Muscle of back (tissue), 11 donors: ENCODE measurements around the gene SDHB. TPM values are rescaled to one million over a fixed set of nuclear protein-coding genes. Genes with fewer than 3 reads are reported as not detected.

Experiments
- DNase-seq, 3 donors: peaks; one replicate each; pipeline versions ENCODE4 v3.0.0 to v3.0.0-alpha.2; 2013
- polyA plus RNA-seq, 10 donors: library from polyadenylated mRNA; unstranded; fragments of 120-200 nt; gene quantifications; one replicate each; pipeline ENCODE4 v1.2.1, GENCODE V29; 2013; ENCODE audit not compliant: insufficient read length in 10 of 10

The SDHB gene
- polyA plus RNA-seq, 10 donors, result 84.0 to 146 (median 122) TPM

DNA sequence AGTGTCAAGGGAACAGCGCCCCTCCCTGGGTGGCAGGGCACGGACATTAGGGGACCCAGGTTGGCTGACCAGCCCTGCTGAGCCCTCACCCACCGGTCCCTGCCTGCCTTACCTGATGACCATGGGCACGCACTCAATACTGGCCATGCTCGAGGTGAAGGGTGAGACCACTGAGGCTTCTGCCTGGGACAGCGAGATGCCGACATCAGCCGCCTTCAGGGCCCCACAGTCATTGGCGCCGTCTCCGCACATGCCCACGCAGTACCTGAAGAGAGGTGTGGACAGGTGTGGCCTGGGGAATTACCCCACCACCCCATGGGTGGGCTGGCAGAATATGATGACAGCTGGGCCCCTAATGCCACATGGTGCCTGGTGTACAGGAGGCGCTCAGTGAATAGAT lies 65.6 kb downstream of the SDHB start:
- no peak for DNase-seq

DNA sequence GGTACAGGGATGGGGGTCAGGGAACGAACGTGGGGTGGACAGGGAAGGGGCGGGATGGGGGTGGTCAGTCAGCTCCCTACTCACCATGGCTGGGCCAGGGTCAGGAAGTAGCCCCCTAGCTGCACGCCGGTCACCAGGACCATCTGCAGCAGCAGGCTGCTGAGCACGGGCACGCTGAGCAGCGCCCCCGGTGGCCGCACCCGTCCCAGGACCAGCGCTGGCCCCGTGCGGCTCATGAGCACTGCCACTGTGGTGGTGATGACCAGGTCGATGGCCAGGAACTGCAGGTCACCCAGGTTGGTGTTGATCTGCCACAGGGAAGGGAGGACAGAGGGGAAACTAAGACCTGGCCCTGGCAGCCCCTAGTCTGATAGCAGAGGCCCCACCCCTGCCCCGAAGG lies 66.9 kb downstream of the SDHB start:
- no peak for DNase-seq

DNA sequence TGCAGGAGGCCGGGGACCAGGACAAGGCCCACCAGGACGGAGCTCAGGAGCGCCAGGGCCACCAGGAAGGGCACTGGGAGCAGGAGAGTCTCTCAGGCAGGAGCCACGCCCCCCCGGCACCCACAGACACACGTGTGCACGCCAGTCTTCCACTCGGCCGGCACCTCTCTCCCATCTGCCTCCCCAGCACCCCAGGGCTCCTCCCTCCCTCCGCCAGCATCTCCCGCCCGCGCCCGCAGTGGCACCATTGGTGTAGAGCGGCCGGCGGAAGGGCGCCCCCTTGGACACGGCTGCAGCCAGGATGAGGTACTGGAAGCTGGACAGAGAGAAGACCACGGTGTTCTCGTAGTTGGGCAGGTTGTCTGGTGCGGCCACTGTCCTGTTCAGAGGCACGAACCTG lies 67.3 kb downstream of the SDHB start:
- DNase-seq, result no peak

- DNase-seq, result no peak
These were observed 67.7 kb downstream of the SDHB start for GRCh38 chr1:16986113-16986512.

DNA sequence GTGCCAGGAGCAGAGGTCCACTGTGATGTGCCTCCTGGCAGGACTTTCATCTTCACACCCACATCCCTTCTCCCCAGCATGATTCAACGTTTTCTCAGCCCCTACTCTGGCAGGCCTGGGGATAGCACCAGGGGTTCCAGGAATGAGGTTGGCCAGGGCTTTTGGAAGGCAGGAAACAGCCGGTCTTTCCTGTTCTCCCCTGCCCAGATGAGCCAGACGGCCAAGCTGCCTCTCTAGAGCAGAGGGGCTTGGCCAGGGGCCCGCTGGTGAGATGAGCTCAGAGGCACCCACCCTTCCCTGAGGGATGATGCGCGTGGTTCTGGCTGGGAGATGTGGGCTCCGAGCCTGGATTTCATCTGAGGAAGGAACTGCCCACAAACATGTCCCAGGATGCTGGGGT lies 69.1 kb downstream of the SDHB start:
- DNase-seq, result peak; percentile 56 to 77 (median 74)

- DNase-seq, result no peak
These were observed 70.2 kb downstream of the SDHB start for GRCh38 chr1:16983649-16984048.

DNA sequence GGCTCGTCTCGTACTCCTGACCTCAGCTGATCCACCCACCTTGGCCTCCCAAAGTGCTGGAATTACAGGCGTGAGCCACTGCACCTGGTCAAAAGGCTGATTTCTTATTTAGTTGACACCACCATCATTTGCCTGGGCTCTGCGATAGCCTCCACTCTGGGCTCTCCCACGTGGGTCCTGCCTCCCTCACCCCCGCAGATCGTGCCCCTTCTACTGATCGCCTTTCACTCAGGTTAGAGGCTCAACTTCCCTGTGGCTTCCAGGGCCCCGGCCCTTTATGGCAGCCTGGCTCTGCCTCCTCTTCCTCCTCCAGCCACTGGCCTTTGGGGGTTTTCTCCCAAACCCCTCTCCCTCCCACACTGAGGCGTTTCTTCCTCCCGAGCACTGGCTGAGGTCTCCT lies 70.9 kb downstream of the SDHB start:
- DNase-seq, result no peak

- peak in 1 of 3 donors; percentile 80 for DNase-seq
These were observed 72.5 kb downstream of the SDHB start for GRCh38 chr1:16981269-16981849.

DNA sequence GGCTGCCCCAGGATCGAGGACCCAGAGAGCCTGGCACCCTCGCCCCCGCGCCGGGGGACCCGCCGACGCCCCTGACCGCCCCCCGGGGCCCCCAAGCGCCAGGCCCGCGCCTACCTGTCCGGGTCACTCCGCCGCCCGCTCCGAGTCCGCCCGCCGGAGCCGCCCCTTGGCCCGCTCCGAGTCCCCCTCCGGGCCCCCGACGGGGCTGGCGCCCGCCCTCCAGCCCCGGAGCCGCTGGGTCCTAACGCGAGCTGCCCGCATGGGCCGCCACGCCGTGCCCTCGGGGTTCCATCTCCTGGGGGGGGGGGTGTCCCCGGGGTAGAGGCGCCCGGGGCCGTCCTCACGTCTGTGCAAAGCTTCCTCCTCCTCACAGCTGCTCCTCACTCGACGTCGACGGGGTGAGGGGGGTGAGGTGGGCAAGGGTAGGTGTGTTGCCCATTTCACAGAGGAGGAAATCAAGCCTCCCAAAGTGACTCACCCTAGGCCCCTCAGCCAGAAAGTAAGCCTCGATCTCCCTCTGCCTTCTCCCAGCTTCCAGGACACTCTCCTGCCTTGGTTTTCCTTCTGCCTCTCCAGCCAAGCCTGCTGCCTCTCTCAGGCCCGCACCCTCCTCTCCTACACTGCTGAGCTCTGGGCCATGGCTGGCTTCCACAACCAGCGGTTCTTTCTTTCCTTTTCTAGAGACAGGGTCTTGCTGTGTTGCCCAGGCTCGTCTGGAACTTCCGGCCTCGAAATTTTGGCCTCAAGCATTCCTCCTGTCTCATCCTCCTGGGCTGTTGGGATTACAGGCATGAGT lies 73.2 kb downstream of the SDHB start, which contains the start of gene MFAP2:
TSS of gene MFAP2 (minus strand) at position 148 of the 796 bp plus-strand sequence. CDS start 2,347 bp downstream, outside the sequence.
- DNase-seq, result peak in 2 of 3 donors; percentile 48 to 77

DNA sequence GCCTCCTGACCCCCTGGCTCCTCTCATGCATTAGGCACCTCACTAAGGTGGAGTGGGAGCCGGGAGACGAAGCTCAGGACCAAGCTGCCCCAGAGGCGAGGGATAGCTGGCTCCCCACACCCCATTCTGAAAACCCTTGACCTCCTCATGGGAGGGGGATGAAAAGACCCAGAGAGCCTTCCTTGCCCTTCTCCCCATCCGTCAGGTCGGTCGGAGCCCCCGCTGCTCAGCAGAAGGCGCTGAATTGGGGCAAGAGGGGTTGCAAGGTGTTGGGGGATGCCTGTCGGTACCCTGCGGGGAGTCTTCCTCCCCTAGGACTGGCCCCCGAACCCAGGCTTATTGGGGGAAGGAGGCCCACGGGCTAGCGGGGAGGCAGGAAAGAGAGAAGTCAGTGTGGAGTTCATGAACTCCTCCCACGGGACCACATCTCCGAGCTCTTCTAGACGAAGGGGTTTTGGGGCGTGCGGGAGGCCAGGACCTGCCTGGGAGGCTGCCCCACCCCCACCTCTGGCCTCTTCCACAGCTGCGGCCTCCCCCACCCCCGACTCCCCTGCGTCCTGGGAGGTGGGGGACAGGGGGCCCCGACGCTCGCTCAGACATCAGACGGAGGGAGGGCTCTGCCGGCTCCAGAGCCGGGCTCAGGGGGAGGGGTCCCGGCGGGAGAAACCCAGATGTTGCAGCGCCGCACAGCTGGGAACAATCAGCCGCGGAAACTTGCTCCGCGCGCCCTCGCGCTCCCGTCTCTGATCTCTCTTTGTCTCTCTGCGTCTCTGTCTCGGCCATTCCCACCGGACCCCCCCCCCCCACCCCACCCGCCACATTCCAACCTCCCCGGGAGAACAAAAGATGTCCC lies 74.1 kb downstream of the SDHB start:
- peak in 2 of 3 donors; percentile 64 to 80 for DNase-seq

DNA sequence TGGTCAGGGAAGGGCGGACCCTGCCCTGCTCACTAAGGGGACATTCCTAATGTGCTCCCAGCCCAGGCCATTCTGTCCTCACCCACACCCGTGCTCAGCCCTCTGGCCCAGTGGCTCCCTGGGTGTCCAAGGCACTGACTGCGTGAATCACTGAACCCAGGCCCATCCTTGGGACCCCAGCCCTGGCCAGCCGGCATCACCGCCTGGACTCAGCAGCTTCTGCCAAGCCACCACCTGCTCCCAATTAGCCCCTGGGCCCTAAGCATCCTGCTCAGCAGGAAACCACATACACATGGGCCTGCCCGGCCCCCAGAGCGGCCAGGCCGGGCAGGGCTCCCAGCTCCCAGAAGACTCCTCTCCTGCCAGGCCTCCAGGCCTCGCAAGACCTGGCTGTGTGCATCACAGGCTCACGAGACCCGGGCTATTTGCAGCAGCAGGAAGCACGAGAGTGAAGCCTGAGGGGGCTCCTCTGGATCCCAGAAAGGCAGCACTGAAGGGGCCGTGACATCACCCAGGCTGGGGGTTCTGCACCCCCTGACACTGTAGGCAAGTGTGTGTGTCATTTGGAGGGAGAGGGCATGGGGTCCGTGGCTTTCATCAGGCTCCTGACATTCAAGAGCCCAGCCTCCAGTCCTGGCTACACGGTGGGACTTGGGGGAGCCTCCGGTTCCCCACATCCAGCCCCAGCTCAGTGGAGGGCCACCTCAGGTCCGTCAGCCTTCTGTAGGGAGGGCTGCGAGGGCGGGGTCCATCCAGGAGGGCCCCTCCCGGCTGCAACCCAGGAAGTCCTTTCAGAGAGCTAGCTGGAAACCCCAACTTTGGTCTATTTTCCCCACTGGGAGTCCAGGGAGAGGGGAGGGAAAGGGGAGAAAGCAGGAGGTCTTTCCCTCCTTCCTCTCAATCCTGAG lies 75.0 kb downstream of the SDHB start:
- peak; percentile 46 to 73 (median 71) for DNase-seq

GRCh38 chr1:16978139-16978538 lies 75.7 kb downstream of the SDHB start:
- peak in 1 of 3 donors; percentile 14 for DNase-seq

GRCh38 chr1:16977377-16977776 lies 76.5 kb downstream of the SDHB start:
- peak in 1 of 3 donors; percentile 17 for DNase-seq

DNA sequence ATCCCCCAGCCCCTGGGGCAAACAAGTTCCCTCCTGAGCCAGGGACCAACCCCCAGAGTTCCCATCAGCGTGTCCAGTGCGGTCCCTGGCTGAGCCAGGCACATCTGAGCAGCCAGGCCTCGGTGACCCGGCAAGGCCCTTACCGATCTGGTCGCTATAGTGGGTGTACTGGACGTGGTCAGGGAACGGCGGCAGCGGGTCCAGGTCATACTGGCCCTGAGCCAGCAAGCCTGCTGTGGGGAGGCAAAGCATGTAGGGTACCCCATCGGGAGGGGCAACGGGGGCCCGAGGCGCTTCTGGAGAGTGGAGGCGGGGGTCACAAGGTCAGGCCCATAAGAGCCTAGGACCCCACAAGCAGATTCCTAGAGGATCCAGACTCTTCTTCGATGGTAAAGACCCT lies 76.9 kb downstream of the SDHB start:
- no peak for DNase-seq

DNA sequence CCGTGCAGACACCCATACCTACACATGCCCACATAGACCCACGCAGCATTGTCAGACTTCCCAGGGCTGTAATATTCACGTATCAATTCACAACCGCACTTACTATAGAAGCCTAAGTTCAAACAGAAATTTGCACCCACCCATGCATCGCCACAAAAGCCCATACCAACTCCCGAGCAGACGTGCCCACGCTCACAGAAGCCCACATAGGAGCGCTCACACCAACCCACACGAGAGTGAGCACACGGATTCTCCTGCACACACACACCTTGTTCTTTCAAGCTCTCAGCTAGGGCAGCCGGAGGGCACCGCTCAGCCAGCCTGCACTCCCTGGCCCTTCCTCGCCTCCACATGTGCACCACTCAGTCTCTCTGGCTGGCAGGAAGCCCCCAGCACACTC lies 78.0 kb downstream of the SDHB start:
- DNase-seq, result peak in 1 of 3 donors; percentile 30

- no peak for DNase-seq
These were observed 78.6 kb downstream of the SDHB start for GRCh38 chr1:16975211-16975610.

- no peak for DNase-seq
These were observed 80.6 kb downstream of the SDHB start for GRCh38 chr1:16973215-16973614.

DNA sequence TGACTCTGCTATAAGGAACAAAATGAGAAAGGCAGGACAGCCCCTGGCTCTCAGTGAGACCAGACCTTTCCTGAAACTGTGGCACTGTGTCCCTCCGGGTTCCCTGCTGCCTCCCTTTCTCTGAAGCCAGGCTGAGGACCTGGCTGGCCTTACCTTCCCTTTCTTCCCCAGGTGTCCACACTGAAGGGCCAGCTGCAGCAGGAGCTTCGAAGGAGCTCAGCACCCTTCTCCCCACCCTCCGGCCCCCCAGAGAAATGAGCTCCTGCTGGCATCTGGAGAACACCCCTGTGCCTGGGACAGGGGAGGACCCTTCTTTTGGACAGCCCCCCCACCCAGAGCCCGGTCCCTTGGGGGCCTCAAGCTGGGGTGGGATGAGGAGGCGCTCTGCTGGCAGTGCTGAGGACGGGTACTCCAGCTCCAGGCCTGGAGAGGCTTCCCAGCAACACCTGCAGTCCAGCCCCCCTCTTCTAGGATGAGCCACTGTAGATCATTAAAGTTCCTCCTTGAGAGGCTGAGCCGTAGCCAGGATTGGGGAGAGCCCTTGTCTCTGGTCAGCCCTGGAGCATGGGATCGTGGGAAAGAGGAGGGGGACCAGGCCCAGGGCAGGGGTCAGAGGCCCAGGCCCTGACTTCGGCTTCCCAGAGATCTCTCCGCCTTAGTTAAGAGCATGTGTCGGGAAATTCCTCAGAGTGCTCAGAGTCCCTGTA lies 81.5 kb downstream of the SDHB start:
- DNase-seq, result peak in 1 of 3 donors; percentile 47

DNA sequence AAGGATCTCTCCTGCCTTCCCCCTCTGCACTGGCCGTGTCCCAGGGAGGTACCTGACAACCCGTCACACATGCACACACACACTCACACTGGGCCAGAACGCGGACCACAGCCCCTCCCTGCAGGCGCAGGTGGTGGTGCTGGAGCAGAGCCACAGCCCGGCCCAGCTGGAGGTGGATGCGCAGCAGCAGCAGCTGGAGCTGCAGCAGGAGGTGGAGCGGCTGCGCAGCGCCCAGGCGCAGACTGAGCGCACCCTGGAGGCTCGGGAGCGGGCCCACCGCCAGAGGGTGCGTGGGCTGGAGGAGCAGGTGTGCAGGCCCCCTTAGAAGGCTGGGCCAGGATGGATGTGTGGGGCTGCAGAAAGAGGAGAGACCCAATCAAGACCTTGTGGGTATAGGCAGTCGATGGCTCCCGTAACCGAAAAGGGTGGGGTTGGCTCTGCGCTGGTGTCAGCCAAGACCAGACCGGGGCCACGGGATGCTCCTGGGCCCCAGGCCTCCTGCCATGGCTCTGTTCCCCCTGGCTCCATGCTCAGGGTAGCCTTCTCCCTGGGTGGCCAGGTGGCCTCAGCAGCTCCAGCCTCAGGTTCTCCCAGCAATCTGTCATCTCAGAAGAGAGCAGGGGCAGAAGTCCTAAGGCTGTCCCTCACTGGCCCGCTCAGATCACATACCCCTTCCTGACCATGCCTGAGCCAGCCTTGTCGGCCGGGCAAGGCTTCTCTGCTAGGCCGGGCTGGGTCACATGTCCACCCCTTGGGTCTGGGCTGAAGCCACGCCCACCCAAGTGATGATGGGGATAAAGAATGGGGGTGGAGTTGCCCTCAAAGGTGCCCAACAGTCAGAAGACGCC lies 82.3 kb downstream of the SDHB start:
- peak in 1 of 3 donors; percentile 75 for DNase-seq
